ENCODE data around the gene VWA2.

Gene VWA2

DNA sequence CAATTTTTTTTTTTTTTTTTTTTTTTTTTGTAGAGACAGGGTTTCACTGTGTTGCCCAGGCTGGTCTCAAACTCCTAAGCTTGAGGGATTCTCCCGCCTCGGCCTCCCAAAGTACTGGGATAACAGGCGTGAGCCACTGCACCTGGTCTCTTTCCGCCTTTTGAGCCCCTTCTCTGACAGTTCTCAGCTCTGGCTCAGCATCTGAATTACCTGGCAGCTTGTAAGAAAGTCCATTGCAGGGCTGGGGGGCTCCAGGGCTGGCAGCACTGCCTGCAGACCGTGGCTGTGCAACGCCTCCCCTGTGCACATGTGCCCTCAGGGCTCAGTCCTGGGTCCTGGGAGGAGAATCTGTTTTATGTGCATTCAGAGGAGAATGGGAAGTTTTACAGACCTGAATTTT is 37.6 kb downstream of the VWA2 start:
- no peak for DNase-seq (ENCODE audit: low read depth)

DNA sequence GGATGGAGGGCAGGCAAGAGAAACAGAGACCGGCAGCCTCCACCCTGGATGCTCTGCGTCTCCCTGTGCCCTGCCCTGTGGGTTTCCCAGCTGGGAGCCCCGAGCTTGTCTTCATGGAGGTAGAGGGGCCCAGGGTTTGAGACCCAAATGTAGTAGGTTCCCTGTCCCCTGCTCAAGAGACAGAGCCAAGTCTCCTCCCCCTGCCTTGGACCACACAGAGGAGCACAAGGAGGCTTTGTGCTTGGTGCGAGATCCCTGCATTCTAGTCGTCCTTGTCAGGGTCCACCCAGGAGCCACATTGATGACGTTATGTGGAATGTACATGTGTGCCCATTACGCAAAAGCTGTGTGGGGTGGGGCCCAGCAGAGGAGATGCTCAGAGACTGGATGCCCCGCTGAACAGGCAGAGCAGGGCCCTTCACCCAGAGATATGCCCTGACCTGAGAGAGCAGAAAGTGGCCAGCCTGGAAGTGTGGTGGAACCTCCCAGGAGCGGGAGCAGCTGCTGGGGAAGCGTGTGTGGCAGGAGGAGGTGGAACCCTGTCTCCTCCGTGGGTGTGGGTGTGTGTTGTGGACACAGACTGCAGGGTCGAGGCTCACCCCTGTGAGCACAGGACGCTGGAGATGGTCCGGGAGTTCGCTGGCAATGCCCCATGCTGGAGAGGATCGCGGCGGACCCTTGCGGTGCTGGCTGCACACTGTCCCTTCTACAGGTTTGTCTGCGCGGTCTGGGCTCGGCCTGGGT is 39.3 kb downstream of the VWA2 start:
- no peak for DNase-seq (ENCODE audit: low read depth)

DNA sequence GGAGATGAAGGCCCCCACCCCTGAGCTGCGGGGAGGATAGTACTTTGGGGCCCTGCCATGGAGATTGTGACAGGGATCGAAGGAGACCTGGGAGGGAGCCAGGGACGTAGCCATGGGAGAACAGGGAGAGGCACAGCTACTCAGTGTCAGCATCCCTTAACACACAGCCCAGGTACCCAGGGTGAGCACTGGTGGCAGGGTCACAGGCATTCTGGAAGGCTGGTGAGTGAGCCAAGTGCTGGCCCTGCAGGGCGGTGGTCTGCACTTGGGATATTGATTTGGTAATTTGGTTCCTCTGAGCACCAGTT is 39.8 kb downstream of the VWA2 start:
- no peak for DNase-seq (ENCODE audit: low read depth)

DNA sequence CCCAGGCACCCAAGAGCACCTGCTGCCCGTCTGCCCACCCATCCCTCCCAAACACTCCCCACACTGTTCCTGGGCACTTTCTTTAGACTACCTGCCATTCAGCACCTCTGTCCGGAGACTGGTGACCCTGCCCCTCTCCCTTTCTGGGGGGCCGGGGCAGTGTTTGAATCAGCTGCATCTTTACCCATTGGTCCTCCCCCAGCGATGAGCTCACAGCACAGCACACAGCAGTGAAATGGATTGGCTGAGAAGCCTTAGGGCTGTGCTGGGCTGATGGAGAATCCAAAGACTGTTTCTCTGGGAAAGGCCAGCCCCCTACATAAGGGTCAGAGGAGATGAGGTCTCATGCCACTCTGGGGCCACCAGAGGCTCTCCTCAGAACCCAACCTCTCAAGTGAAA is 40.2 kb downstream of the VWA2 start:
- no peak for DNase-seq (ENCODE audit: low read depth)

DNA sequence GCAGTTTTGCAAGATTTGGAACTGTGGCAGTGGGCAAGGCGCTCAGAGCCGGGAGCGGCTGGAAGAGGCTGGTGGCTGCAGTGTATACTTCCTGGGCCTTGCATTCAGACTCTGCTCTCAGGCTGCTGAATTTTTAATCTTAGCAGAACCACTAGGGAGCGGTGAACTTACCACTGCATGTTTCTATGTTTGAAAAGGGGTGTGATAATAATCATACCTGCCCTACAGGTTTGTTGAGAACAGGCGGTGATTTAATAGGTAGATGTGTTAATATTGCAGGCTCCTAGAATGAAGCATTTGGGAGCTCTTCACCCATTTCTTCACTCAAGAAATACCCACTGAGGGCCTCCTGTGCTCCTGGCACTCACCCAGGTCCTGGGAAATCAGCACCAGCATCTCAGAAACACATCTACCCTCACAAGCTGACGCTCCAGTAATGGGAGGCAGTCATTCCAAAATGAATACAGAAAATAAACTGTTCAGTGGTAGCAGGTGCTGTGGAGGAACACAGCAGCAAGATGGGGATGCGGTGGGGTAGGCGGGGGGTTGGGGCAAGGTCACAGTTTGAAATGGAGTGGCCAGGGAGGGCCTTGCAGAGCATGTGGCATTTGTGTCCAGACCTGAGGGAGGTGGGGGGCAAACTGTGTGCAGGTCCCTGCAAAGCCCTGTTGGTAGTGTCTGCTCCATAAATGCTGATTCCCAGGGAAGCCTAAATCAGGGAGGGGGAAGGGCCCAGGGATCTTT is 41.0 kb downstream of the VWA2 start:
- DNase-seq (ENCODE audit: low read depth): no peak

DNA sequence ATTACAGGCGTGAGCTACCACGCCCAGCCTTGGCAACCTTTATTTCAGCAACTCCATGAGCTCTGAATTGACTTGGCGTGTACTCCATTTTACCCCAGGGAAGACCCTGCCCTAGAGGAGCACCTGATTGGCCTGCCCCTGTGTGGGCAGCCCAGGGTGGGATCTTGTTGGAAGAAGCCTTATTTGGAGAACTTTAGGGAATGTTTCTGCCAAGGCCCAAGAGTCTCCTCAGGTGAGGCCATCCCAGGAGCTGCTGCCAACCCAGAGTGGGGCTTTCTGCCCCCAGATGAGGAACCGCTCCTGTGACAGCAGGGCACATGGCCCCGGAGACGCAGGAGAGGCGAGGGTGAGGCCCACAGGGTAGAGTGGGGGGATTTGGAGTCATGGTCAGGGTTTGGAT is 42.0 kb downstream of the VWA2 start:
- DNase-seq (ENCODE audit: low read depth): no peak

DNA sequence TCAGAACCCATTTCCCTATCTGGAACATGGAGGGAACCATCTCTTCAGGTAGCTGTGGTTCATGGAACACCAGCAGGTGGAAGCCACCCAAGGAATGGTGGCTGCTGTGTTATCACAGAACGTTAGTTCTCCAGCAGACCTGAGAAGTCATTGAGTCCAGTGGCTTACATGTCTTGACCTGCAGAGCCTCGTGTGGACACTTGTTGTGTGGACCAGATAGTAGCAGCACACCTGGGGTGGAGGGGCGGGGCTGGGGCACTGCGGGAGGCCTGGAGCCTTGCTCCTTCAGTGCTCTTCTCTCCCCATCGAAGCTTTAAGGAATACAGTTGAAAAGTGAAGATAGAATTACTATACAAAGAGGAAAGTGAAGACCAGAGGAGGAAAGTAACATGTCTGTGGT is 42.4 kb downstream of the VWA2 start:
- no peak for DNase-seq (ENCODE audit: low read depth)

DNA sequence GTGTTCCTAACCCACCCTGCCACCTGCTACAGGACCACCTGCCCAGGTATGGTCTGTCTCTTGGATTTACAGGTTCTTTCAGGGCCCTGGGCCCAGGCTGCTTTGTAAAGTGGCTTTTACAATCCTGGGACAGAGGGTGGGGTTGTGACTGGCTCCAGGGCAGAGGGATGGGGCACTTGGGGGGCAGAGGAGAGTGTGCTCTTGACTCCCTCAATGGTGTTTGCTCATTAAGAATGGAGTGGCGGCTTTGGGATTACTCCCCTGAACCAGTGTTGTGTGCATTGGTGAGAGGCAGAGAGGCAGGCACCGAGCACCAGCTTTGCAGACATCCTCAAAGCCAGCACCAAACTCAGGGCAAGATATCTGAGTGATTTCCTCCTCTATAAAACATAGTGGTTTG is 43.5 kb downstream of the VWA2 start:
- no peak for DNase-seq (ENCODE audit: low read depth)

DNA sequence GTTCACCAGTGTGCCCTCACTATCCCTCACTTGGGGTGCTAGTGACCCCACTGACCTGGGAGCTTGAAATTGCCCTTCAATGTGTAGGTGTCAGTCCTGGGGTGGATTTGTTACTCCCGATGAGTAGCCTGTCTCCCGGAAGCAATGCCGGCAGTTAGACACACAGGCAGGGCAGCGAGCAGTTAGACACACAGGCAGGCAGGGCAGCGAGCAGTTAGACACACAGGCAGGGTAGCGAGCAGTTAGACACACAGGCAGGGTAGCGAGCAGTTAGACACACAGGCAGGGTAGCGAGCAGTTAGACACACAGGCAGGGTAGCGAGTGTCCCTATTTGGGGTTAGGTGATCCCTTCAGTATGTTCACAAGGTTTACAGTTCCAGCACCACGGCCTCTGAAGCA is 44.0 kb downstream of the VWA2 start:
- DNase-seq (ENCODE audit: low read depth): no peak

DNA sequence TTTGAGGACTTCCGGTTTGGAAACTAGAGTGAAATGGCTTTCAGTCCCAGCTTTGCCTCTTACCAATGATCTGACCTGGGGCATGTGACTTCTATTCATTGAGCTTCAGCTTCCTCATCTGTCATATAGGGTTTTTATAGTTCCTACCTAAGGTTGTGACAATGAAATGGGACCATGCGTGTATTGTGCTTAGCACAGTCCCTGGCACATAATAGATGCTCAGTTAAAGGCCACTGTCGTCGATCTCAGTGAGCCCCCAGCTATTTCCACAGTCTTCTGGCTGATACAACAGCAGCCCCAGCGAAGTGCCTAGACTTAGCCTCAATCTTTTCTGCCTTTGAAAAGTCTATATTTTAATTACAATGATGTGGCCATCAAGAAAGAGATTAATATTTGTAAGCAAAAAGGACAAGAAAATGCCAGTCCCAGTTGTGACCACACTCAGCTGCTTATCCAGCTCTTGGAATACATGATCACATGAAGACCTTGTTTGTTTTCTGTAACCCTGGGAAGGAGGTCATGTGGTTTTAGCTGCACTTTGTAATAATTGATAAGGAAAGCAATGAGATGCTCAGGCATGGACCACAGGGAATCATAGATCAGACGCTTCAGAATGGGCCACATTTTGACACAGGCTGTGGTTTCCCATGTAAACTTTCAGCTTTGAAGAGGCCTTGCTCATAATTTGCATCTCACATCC is 44.6 kb downstream of the VWA2 start:
- no peak for DNase-seq (ENCODE audit: low read depth)

DNA sequence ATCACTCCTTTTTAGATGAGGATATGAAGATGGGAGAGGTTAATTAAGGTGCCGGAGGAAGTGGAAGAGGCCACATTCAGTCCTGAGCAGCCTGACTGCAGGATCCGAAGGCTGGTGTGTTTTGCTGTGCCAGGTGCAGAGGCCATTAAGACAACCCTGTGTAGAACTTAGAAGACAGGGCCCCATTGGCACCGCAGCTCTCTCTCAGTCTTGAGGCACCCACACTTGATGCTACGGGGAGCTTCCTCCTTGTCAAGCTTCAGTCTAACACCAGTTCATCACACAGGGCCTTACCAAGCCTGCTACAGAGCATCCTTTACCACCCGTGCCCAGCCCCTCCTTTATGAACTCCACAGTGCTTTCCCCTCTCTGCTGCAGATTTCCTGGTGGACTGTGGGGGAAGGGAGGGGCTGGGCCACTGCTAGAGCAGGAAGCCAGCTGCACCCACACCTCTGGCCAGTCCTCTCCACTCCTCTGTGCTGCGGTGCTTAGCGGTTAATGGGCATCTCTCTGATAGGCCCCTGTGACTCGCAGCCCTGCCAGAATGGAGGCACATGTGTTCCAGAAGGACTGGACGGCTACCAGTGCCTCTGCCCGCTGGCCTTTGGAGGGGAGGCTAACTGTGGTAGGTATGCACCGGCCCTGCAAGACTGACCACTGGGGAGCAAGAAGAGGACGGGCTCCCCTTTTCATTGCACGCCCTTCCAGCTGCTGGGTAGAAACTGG is 45.5 kb downstream of the VWA2 start:
- DNase-seq (ENCODE audit: low read depth): no peak

DNA sequence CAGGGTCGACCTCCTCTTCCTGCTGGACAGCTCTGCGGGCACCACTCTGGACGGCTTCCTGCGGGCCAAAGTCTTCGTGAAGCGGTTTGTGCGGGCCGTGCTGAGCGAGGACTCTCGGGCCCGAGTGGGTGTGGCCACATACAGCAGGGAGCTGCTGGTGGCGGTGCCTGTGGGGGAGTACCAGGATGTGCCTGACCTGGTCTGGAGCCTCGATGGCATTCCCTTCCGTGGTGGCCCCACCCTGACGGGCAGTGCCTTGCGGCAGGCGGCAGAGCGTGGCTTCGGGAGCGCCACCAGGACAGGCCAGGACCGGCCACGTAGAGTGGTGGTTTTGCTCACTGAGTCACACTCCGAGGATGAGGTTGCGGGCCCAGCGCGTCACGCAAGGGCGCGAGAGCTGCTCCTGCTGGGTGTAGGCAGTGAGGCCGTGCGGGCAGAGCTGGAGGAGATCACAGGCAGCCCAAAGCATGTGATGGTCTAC is 46.9 kb downstream of the VWA2 start:
- no peak for DNase-seq (ENCODE audit: low read depth)

DNA sequence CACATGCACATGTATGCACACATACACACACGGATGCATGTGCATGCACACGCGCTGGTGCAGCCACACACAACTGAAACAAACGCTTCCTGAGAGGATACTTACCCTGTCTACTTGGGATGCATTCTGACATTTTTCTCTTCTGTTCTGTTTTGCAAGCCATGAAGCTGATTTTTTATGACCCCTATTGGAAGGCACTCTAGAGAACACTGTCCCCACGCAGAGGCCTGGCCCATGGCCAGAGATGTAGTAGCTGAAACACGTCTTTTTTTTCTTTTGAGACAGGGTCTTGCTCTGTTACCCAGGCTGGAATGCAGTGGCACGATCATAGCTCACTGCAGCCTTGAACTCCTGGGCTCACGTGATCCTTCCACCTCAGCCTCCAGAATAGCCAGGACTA is 47.9 kb downstream of the VWA2 start:
- DNase-seq (ENCODE audit: low read depth): no peak

DNA sequence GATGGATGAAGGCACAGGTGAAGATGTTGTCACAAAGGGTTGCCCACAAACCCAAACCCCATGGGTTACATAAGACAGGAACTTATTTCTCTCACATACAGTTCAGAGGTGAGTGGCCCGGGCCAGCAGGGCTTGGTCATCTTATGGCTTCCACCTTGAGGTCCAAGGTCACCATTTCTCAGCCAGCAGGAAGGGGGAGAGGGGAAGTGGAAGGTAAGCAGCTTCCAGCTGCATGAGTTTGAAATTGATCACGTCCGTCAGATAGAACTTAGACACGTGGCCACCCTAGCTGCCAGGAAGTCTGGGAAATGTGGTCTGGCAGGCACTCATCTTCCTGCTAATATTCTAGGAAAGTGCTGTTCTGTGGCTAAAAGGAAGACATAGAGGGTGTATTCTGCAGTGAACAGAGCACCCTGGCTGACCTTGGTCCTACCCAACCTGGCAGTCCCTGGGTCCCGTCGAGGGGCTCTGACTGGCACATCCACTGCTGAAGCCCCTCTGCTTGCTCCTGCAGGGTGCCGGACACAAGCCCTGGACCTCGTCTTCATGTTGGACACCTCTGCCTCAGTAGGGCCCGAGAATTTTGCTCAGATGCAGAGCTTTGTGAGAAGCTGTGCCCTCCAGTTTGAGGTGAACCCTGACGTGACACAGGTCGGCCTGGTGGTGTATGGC is 49.5 kb downstream of the VWA2 start:
- no peak for DNase-seq (ENCODE audit: low read depth)

DNA sequence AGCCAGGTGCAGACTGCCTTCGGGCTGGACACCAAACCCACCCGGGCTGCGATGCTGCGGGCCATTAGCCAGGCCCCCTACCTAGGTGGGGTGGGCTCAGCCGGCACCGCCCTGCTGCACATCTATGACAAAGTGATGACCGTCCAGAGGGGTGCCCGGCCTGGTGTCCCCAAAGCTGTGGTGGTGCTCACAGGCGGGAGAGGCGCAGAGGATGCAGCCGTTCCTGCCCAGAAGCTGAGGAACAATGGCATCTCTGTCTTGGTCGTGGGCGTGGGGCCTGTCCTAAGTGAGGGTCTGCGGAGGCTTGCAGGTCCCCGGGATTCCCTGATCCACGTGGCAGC is 50.0 kb downstream of the VWA2 start:
- no peak for DNase-seq (ENCODE audit: low read depth)

DNA sequence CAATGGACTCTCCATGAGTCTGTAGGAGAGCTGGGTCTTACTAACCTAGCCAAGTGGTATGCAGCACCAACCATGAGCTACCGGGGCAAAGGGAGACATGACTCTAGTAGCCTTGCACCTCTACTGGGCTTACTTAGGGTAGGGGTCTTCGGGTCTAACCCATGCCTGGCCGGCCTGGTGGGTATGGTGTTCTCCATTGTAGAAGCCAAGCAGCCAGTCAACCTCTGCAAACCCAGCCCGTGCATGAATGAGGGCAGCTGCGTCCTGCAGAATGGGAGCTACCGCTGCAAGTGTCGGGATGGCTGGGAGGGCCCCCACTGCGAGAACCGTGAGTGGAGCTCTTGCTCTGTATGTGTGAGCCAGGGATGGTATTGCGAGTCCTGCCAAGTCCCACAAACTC is 51.0 kb downstream of the VWA2 start:
- DNase-seq (ENCODE audit: low read depth): no peak

DNA sequence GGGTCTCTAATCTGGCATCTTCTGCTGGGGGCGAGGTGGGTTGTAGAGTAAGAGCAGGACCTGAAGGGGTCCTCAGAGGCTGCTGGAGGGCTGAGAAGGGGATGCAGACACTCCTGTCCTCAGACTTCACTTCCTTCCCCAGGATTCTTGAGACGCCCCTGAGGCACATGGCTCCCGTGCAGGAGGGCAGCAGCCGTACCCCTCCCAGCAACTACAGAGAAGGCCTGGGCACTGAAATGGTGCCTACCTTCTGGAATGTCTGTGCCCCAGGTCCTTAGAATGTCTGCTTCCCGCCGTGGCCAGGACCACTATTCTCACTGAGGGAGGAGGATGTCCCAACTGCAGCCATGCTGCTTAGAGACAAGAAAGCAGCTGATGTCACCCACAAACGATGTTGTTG is 52.0 kb downstream of the VWA2 start:
- DNase-seq (ENCODE audit: low read depth): no peak

DNA sequence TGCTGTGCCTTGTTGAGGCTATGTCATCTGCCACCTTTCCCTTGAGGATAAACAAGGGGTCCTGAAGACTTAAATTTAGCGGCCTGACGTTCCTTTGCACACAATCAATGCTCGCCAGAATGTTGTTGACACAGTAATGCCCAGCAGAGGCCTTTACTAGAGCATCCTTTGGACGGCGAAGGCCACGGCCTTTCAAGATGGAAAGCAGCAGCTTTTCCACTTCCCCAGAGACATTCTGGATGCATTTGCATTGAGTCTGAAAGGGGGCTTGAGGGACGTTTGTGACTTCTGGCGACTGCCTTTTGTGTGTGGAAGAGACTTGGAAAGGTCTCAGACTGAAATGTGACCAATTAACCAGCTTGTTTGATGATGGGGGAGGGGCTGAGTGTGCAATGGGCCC is 52.5 kb downstream of the VWA2 start:
- no peak for DNase-seq (ENCODE audit: low read depth)

DNA sequence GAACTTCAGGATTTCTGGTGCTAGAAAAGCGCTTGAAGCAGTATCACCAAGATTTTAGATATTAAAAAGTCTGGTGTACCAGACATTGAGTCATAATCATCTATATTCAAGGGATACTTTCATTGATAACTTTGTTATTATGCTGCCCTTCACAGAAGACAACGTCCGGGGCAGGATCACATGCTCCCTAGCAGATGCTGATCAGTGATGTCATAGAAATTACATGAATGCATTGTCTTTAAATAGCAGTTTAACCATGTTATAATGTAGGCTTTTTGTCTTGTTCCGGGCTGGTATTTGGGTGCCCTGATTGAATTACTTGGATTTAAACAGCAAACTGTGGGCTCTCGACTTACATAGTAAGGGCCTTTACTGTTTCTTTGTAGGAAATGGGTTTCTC is 54.0 kb downstream of the VWA2 start:
- DNase-seq (ENCODE audit: low read depth): no peak

DNA sequence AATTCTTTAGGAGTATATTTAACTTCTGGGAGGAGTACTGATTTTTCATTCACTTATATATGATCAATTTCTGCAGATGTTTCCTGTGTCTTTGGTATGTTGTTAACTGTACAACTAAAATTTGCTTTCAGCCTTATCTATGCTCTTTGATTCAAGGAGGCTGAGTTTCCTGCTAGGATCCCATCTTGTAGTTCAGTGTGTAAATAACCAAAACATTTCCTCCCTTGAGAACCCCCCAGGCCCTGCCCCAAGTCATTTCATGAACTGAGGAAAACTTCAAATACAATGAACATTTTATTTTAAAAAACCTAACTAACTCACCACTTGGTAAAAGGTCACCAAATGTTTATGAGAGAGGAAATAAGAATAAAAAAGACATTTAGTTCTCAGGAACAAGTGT is 55.5 kb downstream of the VWA2 start:
- DNase-seq (ENCODE audit: low read depth): no peak

DNA sequence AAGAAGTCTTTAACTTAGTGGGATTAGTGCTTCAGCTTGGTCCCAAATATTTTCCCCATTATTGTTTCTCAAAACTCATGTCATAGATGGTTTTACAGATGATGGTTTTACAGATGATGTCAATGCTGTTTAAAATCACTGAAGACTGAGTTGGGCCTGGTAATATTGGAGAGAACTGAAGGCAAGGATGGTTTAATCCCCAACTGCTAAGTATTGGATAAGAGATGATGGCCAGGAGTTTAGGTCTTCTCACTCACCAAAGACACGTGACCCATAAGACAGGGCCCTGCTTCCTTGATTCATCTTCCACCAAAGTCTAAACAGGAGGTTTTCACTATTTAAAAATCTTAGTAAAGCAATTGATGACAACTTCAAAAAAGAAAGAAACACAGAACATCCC is 56.3 kb downstream of the VWA2 start:
- no peak for DNase-seq (ENCODE audit: low read depth)

DNA sequence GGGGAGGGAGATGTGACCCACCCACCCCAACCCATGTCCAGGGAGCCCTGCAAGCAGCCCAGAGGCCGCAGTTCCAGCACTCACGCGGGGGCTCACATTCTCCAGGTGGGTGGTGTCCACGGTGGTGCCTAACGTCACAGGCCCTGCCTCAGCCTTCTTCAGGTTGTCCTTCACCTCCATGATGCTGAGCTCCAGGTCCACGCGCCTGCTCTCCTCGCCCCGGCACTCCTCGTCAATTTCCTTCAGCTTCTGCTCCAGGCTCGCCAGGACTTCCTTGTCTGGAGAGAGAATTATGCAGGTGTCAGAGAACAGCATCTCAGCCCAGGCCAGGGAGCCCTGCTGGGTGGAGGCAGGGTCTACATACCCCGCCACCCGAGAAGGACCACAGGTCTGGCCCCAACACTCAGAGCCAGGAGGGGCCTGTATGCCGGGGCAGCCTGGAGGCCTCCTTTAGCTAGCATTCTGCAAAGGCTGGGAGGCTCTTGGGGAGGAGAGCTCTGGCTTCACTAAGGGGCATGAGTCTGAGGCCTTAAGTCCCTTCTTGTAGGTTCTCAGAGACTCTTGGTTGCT is 58.2 kb downstream of the VWA2 start:
- DNase-seq (ENCODE audit: low read depth): no peak

Measured in activated T-helper 9 cell treated with anti-CD3 and anti-CD28 coated beads, Interleukin-2, amount 50 U/mL, for 16 hours (primary cell).